Measurements from ENCODE around the gene TNF.

GRCh38 chr6:31607317-31607716 lies 32.0 kb downstream of the TNF start:
- TF ChIP-seq POLR2A (IDR thresholded peaks at IDR 0.05; ENCODE audit: low read length) (no peak), GATA1 (IDR thresholded peaks at IDR 0.05; ENCODE audit: low read depth, low read length) (no peak)

All from erythroblast (primary cell).